HG03139 (cell line): ENCODE measurements around the gene VPS13C.
A peak's percentile ranks its signal among the peaks of the same experiment; 100 is the strongest.

Source experiments
- ATAC-seq: cut with Tn5 transposase; IDR thresholded peaks from one replicate; pipeline ENCODE4 v1.9.1; 2021; ENCODE audit not compliant: unreplicated experiment

Gene VPS13C

GRCh38 chr15:61879219-61879618 lies 181.0 kb downstream of the VPS13C start:
- ATAC-seq, result no peak

DNA sequence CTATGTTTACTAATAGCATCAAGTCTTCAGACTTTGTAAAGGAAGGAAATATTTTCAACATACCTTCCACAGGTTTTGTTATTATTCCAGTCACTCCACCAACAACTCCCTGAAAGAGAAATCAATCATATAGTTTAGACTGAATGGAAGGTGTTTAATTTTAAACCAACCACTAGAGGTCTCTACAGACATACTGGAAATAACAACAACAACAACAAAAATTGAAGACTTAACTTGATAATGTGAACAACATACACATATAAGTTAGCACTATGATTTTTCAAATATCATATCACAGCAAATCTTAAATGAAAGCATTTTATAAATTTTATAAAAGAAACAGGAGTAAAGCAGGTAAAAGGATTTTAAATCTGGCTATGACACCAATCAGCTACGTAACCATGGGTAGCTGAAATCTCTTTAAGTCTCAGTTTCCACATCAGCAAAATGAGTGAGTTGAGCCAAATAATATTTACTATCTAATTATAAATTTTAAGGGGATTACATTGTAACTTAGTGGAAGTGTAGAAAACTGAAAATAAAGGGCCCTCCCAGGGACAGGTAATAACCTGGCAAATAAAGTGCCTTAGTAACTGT lies 188.2 kb downstream of the VPS13C start:
- ATAC-seq, result no peak

GRCh38 chr15:61869656-61870055 lies 190.6 kb downstream of the VPS13C start:
- ATAC-seq, result no peak

DNA sequence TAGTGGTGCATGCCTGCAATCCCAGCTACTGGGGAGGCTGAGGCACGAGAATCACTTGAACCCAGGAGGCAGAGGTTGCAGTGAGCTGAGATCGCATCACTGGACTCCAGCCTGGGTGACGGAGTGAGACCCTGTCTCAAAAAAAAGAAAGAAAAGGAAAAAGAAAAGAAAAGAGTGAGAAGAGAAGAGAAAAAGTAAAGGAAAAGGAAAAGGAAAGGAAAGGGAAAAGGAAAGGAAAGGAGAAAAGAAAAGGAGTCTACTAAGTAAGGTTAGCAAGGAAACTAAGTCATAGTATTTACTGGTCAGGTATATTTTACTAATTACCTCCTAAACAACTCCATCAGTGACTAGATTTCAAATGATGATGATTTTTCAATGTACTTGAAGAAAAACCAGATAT lies 198.3 kb downstream of the VPS13C start:
- ATAC-seq, result no peak

DNA sequence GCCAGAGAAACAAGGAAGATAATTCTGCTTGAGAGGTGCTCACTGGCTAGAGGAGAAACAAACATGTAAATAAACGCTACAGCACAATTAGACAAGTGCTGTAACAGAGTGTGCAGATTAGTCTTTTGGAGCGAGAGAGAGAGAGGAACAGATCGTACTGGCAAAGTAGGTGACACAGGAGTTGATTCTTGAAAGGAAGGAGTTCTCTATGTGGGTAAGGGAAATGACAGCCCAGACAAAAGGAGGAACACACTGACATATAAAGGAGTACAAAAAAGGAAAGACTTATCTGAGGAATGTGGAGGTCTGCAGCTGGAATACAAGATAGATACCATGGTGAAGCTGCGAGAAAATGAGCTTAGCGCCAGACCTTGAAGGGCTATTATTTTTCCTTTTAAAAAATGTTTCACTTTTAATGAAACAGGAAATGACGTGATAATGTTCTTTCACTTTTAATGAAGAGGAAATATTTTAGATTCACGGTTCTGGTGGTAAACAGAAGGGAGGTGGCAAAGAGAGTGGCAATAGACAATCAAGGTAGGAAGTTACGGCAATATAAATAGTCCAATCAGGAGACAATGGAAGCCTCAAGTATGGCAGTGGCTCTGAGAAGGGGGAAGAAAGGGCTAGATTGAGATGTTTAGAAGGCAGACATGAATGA lies 202.9 kb downstream of the VPS13C start:
- no peak for ATAC-seq

DNA sequence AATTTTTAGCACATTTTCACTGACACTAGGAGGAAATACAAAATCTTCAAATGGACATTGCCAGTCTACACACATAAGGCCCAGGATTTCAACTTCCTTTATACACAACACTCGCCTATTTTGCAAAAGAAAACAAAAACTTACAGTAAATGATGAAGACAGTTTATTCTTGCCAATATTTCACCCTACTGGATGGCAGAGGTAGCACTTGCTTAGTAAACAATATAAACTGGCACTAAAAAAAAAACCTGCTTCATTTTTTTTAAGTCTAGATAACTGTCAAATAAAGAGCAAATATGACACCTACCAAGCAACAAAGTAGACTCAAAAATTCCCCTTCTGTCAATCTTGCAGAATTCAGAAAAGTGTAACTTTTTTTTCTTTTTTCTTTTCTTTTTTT lies 204.0 kb downstream of the VPS13C start:
- ATAC-seq, result no peak

DNA sequence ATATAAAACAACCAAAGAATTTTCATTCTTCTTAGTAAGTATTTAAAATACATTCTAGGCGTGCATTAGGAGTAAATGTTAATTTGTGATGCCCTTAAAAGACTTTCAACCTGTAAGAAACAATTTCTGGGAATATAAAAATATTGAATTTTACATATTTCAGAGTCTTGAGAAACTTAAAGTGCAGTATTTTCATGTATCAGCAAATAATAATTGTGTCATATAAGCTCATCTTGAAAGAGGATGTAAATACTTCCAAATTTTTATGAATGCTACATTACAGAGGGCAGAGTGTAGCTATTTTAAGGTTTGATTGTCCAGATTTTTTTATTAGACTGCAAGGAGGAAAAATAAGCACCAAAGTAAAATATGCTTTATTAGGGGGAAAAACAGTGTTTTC lies 207.1 kb downstream of the VPS13C start:
- no peak for ATAC-seq

GRCh38 chr15:61851955-61852354 lies 208.3 kb downstream of the VPS13C start:
- no peak for ATAC-seq

GRCh38 chr15:61849447-61849846 lies 210.8 kb downstream of the VPS13C start:
- no peak for ATAC-seq

- no peak for ATAC-seq
These were observed 218.8 kb downstream of the VPS13C start for GRCh38 chr15:61841466-61841865.

GRCh38 chr15:61840090-61840489 lies 220.2 kb downstream of the VPS13C start:
- ATAC-seq, result no peak

DNA sequence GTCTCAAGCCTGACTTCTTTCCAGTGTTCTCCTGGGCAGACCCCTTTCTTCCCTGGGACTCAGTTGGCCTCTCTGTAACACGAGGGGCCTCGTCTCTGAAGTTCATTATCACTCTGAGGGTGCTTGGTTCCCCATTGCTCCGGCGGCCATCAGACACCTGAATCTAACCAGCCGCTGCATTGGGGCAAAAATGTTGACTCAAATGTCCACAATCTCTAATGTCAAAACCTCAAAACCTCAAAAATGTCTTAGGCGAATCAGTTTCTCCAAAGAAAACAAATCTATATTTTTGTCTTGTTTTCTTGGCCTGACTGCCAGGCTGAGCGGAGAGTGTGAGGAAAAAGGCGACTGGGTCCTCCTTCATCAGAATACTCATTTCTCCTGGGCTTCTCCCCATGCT lies 220.7 kb downstream of the VPS13C start:
- no peak for ATAC-seq

DNA sequence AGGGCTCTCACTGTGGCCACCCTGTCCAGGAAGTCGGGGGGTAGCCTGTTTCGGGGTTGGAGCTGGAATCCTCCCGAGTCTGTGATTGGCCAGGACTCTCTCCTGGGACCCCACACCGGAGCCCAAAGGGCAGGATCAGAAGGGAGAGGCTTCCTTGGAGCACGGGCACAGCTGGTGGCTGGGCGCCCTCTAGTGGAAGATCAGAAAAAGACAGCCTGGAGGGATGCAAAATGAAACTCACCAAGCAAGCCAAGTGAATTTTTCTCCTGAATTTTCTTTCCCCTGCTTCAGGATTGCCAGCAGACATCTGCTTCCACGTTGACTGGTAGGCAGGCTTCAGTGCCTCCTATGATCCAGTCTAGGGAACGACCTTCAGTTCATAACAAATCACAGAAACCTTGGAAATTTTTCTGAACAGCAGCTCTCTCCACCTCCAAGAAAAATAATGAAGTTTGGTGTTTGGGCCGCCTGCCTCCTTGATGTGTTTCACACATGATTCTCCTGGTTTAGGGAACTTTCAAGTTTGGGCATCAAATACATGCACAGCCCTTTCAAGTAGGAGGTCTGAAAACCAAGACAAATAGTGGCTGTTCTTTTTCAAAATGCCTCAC lies 224.6 kb downstream of the VPS13C start:
- ATAC-seq, result no peak

DNA sequence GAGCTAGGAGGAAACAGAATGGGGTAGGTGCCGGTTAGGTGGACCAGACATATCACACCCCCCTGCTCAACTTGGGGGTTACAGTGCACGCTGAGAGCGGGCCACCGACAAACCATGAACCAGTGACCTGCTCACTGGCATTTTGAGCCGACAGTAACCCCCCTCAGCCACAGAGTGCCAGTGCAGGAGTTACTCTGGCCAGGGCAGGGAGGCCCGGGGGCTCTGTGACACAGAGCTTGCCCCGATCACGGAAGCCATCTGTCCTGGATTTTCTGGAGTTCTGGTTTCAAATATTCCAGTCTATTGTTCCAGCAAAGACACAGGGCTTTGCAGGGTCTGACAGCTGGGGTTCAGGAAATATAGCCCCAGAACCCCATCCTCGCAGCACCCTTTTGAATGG lies 225.2 kb downstream of the VPS13C start:
- ATAC-seq, result no peak

GRCh38 chr15:61834076-61834697 lies 226.1 kb downstream of the VPS13C start:
- peak; percentile 58 for ATAC-seq

- no peak for ATAC-seq
These were observed 228.0 kb downstream of the VPS13C start for GRCh38 chr15:61832223-61832622.

GRCh38 chr15:61831505-61831921 lies 228.7 kb downstream of the VPS13C start:
- ATAC-seq, result no peak

GRCh38 chr15:61830536-61831330 lies 229.5 kb downstream of the VPS13C start:
- no peak for ATAC-seq

DNA sequence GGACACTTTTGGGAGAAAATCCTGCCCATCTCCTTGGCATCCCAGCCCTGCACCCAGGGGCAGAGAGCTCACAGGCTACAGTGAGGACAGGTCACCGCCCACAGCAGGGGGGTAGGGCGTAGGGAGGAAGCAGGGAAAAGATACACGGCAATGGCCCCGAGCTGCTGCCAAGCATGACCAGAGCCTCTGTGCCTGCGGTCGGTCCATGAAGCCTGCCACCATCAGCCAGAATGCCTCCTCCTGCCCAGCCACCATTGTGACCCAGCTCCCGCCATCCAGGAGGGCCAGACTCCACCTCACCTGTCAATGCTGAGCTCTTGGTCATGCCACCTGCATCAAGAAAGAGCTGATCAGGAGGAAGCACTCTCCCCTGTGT lies 230.7 kb downstream of the VPS13C start:
- ATAC-seq, result no peak

- ATAC-seq, result no peak
These were observed 231.3 kb downstream of the VPS13C start for GRCh38 chr15:61828860-61829513.

- no peak for ATAC-seq
These were observed 232.2 kb downstream of the VPS13C start for GRCh38 chr15:61828008-61828407.
